WERI-Rb-1 (cell line): ENCODE measurements around the gene SPACA6.

ENCODE experiments used
- DNase-seq: peaks from one replicate; pipeline ENCODE4 v3.0.0-alpha.2; 2020
- H3K27ac ChIP-seq: fragments of 250-450 bp; sonication (Bioruptor Pico); 2 replicates; pipeline ENCODE4 v1.5.1; 2020; ENCODE audit warnings: mild to moderate bottlenecking, moderate library complexity
- H3K27me3 ChIP-seq: fragments of 250-450 bp; sonication (Bioruptor Pico); 2 replicates; pipeline ENCODE4 v1.5.1; 2021; ENCODE audit warnings: mild to moderate bottlenecking, low read depth, moderate library complexity; ENCODE audit not compliant: insufficient read depth, severe bottlenecking
- H3K36me3 ChIP-seq: fragments of 250-450 bp; sonication (Bioruptor Pico); 2 replicates; pipeline ENCODE4 v1.5.1; 2020; ENCODE audit warnings: mild to moderate bottlenecking, moderate library complexity
- H3K4me3 ChIP-seq: 2 replicates; pipeline ENCODE4 v1.5.1; 2011; ENCODE audit warnings: low read depth, mild to moderate bottlenecking, control low read depth, low read length
- H3K9me3 ChIP-seq: fragments of 250-450 bp; sonication (Bioruptor Pico); 2 replicates; pipeline ENCODE4 v1.5.1; 2021; ENCODE audit warnings: mild to moderate bottlenecking, moderate library complexity; ENCODE audit not compliant: severe bottlenecking
- TF ChIP-seq, protein P1 (sequence below): IDR thresholded peaks from 2 replicates; pipeline ENCODE4 v1.5.1; 2011; ENCODE audit warnings: low read depth, mild to moderate bottlenecking, control low read depth, inconsistent platforms, low read length

SPACA6 gene

DNA sequence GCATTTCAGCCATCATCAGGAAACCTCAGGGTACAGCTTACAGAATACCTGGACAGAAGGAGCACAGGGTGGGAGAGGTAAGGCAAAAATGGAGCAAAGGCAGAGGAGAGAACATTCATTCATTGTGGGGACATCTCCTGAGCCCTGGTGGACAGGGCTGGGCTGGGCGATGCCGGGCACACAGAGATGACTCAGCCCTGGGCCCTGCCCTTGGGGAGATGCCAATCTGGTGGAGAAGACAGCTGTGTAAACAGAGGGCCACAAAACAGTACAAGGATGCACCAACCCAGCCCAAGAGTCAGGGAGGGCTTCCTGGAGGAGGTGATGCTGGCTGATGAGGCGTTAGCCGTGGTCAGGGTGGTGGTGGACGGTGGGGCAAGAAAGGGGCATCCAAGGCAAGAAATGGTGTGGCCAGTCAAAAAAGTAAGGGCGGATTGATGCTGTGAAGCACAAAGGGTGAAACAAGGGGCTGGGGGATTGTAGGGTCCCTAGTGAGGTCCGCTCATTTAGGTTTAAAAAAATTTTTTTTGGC lies 34.3 kb downstream of the SPACA6 start:
- no peak for DNase-seq
- H3K4me3 ChIP-seq, result no peak overlapping the region
- peaks cover 9% of the 10 kb centered on the region for H3K9me3 ChIP-seq
- no peak overlapping the region for H3K27ac ChIP-seq
- H3K27me3 ChIP-seq, result peaks cover 28% of the 10 kb centered on the region
- TF ChIP-seq, protein P1, sequence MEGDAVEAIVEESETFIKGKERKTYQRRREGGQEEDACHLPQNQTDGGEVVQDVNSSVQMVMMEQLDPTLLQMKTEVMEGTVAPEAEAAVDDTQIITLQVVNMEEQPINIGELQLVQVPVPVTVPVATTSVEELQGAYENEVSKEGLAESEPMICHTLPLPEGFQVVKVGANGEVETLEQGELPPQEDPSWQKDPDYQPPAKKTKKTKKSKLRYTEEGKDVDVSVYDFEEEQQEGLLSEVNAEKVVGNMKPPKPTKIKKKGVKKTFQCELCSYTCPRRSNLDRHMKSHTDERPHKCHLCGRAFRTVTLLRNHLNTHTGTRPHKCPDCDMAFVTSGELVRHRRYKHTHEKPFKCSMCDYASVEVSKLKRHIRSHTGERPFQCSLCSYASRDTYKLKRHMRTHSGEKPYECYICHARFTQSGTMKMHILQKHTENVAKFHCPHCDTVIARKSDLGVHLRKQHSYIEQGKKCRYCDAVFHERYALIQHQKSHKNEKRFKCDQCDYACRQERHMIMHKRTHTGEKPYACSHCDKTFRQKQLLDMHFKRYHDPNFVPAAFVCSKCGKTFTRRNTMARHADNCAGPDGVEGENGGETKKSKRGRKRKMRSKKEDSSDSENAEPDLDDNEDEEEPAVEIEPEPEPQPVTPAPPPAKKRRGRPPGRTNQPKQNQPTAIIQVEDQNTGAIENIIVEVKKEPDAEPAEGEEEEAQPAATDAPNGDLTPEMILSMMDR, result no peak
- H3K36me3 ChIP-seq, result no peaks in the 10 kb centered on the region

GRCh38 chr19:51729781-51730180 lies 36.7 kb downstream of the SPACA6 start:
- TF ChIP-seq, protein P1, result no peak

GRCh38 chr19:51733742-51734522 lies 40.8 kb downstream of the SPACA6 start:
- peaks cover 71% of the 10 kb centered on the region for H3K27me3 ChIP-seq
- no peak for DNase-seq
- TF ChIP-seq, protein P1, result no peak
- no peak overlapping the region for H3K27ac ChIP-seq
- H3K4me3 ChIP-seq, result no peak overlapping the region
- no peaks in the 10 kb centered on the region for H3K36me3 ChIP-seq
- H3K9me3 ChIP-seq, result peaks cover 9% of the 10 kb centered on the region

More at GRCh38 chr19:51729781-51730180, 36.7 kb downstream of the SPACA6 start:
- H3K27me3 ChIP-seq, result peaks cover 50% of the 10 kb centered on the region
- H3K36me3 ChIP-seq, result no peaks in the 10 kb centered on the region
- H3K27ac ChIP-seq, result no peak overlapping the region
- no peak for DNase-seq
- peaks cover 9% of the 10 kb centered on the region for H3K9me3 ChIP-seq
- no peak overlapping the region for H3K4me3 ChIP-seq

DNA sequence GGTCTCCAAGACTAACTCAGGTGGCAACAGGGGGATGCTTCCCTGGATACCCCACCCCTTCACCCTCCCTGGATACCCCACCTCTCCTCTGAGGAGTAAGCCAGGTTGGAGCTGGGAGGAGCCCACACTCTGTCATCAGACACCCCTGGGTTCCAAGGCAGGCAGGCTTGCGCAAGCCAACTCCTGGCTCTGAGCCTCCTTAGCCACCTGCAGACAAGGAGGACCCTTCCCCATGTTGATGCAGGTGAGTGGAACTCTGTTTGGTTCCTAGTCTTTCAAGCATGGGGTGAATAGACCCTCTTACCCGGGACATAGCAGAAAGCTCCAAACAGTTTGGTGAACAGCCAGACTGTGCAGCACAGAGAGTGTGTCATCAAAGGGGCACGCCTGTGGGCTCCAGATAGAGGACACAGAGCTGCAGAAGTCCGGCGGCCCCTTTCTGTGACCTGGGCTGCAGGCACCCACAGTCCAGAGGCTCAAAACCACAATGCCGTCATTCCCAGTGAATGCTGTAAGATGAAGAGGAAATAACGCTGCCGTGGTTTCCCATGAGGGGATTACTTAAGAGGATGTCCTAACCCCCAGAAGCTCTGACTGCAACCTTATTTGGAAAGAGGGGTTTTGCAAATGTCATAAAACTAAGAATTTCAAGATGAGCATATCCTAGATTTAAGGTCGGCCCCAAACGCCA lies 42.8 kb downstream of the SPACA6 start:
- Histone ChIP-seq H3K4me3 (no peak overlapping the region), H3K27me3 (peaks cover 90% of the 10 kb centered on the region), H3K27ac (no peak overlapping the region), H3K9me3 (peaks cover 8% of the 10 kb centered on the region), H3K36me3 (no peaks in the 10 kb centered on the region)
- DNase-seq, result no peak
- TF ChIP-seq, protein P1, result no peak

DNA sequence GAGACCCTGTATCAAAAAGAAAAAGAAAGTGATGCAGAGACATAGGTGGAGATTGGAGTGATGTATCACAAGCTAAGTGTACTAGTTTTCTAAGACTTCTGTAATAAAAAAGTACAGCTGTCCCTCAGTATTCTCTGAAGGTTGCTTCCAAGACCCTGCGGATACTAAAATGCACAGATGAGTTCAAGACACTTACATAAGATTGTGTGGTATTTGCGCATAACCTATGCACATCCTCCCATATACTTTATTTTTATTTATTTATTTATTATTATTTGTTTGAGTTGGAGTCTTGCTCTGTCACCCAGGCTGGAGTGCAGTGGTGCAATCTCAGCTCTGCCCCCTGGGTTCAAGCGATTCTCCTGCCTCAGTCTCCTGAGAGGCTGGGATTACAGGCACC lies 44.3 kb downstream of the SPACA6 start:
- no peaks in the 10 kb centered on the region for H3K36me3 ChIP-seq
- no peaks in the 10 kb centered on the region for H3K9me3 ChIP-seq
- peaks cover 93% of the 10 kb centered on the region for H3K27me3 ChIP-seq
- no peak overlapping the region for H3K4me3 ChIP-seq
- no peak overlapping the region for H3K27ac ChIP-seq
- DNase-seq, result no peak
- TF ChIP-seq, protein P1, result no peak
